NB4 (cell line): ENCODE measurements around the gene GRID1.

Experiments used
- DNase-seq: peaks from one replicate; pipeline ENCODE4 v3.0.0; 2010; ENCODE audit warnings: low read depth
- H3K4me3 ChIP-seq: one replicate; pipeline ENCODE4 v1.5.1; 2011; ENCODE audit warnings: mild to moderate bottlenecking, low read depth, low read length, moderate library complexity
- MYC ChIP-seq: IDR thresholded peaks from 2 replicates; pipeline ENCODE4 v1.6.1; 2011; ENCODE audit warnings: low read depth, low read length
- POLR2A ChIP-seq: IDR thresholded peaks from 2 replicates; pipeline ENCODE4 v1.6.1; 2011; ENCODE audit warnings: mild to moderate bottlenecking; ENCODE audit not compliant: insufficient read length; ENCODE audit errors: extremely low read depth
- TF ChIP-seq, protein P1 (sequence below): IDR thresholded peaks from 2 replicates; pipeline ENCODE4 v1.6.1; 2011; ENCODE audit warnings: low read depth, low read length
- TF ChIP-seq, protein P2 (sequence below): IDR thresholded peaks from one replicate; pipeline ENCODE4 v1.5.1; 2012; ENCODE audit warnings: low read depth, low read length

The GRID1 gene

DNA sequence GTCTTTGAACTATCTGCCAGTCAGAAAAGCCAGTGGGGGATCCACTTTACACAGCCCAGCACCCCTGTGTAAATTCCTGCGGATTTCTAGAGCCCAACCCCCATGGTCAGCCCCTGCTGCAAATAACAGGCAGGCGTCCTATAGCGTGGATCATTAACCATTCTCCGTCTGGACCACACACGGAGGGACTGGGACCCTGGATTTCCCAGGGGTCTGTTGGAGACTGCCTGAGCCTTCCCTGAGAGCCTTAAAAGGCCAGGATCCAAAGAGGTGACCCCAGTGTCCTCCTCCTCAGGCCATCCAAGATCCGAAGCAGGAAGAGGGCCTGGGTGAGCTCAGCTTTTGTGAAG, 11.2 kb upstream of the GRID1 start:
- TF ChIP-seq, protein P1, sequence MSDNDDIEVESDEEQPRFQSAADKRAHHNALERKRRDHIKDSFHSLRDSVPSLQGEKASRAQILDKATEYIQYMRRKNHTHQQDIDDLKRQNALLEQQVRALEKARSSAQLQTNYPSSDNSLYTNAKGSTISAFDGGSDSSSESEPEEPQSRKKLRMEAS, result no peak
- no peak for TF ChIP-seq MYC
- TF ChIP-seq, protein P2, sequence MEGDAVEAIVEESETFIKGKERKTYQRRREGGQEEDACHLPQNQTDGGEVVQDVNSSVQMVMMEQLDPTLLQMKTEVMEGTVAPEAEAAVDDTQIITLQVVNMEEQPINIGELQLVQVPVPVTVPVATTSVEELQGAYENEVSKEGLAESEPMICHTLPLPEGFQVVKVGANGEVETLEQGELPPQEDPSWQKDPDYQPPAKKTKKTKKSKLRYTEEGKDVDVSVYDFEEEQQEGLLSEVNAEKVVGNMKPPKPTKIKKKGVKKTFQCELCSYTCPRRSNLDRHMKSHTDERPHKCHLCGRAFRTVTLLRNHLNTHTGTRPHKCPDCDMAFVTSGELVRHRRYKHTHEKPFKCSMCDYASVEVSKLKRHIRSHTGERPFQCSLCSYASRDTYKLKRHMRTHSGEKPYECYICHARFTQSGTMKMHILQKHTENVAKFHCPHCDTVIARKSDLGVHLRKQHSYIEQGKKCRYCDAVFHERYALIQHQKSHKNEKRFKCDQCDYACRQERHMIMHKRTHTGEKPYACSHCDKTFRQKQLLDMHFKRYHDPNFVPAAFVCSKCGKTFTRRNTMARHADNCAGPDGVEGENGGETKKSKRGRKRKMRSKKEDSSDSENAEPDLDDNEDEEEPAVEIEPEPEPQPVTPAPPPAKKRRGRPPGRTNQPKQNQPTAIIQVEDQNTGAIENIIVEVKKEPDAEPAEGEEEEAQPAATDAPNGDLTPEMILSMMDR, result no peak
- TF ChIP-seq POLR2A, result no peak
- H3K4me3 ChIP-seq, result no peak overlapping the region
- no peak for DNase-seq

DNA sequence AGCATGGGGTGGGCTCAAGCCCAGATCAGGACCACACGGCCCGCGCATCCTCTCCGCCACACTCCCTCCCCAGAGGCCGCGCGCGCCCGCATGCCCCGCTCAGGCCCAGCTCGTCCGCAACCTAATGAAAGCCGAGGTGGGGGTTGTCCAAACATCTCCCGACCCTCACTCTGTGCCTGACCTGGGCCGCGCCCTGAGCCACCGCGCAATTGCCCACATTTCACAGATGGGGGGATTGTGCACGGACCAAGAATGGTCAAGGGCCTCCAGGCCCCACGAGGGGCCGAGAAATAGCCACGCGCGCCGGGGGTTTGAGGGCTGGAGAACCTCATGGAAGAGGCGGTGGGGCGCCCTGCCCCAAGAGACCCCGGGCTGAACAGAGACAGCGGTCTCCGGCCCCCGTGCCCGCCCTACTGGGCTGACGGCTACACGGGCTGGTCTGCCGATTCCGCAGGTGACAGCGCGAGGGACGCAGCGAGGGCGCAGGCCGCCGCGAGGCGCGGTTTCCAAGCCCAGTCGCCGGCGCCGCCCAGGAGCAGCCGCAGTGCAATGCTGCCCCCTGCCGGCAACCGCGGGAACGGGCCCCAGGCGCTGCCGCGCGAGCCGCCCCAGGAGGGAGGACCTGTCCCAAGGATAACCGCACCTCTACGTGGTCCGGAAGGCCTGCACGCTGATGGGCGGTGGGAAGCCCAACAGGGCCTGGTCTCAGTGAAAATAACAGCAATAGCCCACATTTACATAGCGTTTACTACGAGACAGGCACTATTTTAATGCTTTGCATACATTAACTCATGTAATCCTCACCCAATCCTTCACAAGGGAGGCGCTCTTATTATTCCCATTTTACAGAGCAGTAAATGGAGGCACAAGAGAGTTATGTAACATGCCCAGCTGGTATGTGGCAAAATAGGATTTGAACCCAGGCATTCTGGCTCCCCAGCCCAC, 10.5 kb upstream of the GRID1 start:
- TF ChIP-seq, protein P2, result peak; percentile 74
- TF ChIP-seq, protein P1, result peak; percentile 77
- TF ChIP-seq MYC (peak; percentile 68; the same call in 1 of the 2 replicates), POLR2A (no peak)
- DNase-seq, result peak; percentile 80
- no peak overlapping the region for H3K4me3 ChIP-seq

DNA sequence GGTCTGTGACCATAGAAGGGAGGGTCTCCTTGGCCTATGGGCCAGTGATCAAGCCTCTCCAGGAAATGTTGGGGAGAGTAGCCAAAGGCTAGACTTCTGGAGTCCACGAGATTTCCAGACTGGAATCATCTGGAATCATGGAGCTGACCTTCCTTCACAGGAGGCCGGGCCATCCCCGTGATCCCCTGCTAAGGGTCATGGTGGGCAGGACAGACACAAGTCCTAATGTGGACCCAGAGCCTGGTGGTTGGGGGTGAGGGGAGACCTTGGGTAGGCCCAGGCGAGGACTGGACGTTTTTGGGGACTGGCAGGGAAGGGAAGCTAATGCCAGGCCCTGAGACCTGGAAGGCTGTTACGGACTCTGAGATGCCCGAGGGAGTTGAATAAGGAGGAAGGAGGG, 9.8 kb upstream of the GRID1 start:
- TF ChIP-seq, protein P1, result no peak
- no peak for DNase-seq
- no peak overlapping the region for H3K4me3 ChIP-seq

DNA sequence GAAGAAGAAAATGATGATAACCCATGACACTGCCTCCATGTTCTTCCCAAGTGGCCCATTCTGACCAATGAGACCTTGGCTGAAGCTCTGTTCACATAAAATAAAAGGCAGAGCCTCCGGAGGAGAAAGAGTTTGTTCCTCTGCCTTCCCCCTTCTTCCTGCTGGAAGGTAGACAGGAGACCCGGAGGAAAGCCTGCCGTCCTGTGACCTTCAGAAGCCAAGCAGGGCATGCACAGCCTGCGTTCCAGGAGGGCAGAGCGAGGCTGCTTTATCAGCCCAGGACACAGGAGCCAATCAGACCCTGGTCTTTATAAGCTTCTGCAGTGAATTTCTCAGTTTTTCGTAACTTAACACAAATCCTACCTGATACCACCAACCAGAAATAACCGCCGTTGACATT, 8.6 kb upstream of the GRID1 start:
- DNase-seq, result no peak
- TF ChIP-seq MYC, result no peak
- no peak for TF ChIP-seq POLR2A
- TF ChIP-seq, protein P2, result no peak
- TF ChIP-seq, protein P1, result no peak
- H3K4me3 ChIP-seq, result no peak overlapping the region

DNA sequence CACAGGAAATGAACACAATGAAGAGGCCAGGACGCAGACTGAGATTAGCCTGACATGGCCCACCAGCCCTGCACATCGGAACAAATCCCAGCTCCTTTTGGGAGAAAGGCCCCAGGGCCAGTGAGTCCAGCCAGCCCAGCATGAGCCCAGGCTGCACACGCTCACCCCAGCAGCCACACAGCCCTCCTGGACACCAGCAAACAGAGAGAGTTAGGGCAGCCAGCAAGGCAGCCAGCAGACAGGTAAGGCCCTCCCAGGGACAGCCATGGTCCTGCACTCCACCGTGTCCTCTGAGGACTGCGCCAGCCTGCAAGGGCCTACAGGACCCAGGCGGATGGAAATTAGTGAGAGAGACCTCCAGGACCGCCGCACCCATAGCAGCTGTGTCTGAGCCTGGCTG, 8.1 kb upstream of the GRID1 start:
- DNase-seq, result no peak
- H3K4me3 ChIP-seq, result no peak overlapping the region
- TF ChIP-seq, protein P1, result no peak
- TF ChIP-seq POLR2A (no peak), MYC (no peak)
- TF ChIP-seq, protein P2, result no peak

DNA sequence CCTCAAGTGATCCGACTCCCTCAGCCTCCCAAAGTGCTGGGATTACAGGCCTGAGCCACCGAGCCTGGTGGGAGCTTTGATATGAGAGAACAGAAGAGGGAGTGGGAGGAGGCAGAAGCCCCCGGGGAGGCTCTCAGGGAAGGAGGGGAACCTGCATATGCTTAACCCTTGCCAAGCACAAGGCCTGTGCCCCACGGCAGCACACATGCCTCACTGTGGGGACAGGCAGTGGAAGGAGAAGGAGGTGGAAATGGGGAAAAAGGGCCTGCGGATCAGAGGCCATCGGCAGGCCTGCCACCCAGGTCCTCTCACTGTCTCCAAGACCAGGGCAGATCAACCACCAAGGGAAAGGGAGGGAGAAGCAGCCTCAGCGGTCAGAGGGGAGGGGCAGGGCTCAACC, 7.2 kb upstream of the GRID1 start:
- H3K4me3 ChIP-seq, result no peak overlapping the region
- DNase-seq, result no peak
- TF ChIP-seq, protein P2, result no peak
- TF ChIP-seq, protein P1, result no peak
- no peak for TF ChIP-seq MYC
- TF ChIP-seq POLR2A, result no peak
